ENCODE results near the gene ATP6V0A1.
"Not testable (repeated sequence)": the region's sequence is repeated elsewhere in the genome, so short reads cannot be mapped to it uniquely, and the experiment has no call there.

The ATP6V0A1 gene

GRCh38 chr17:42458497-42459255, at the start of gene ATP6V0A1:
ATP6V0A1 (plus strand) TSS chr17:42458878; CDS start chr17:42460895, 2,017 bp downstream.
- peak; percentile 55 to 86 (median 65) for DNase-seq (ENCODE audit: low read depth in 3 of 3, low spot score in 1 of 3)

- DNase-seq (ENCODE audit: low read depth in 3 of 3, low spot score in 1 of 3), result no peak
Measured at GRCh38 chr17:42409523-42410318, 49.0 kb upstream of the ATP6V0A1 start.

GRCh38 chr17:42410319-42410685, 48.4 kb upstream of the ATP6V0A1 start:
- DNase-seq (ENCODE audit: low read depth in 3 of 3, low spot score in 1 of 3), result no peak

- DNase-seq (ENCODE audit: low read depth in 3 of 3, low spot score in 1 of 3), result no peak
Measured at GRCh38 chr17:42411361-42411760, 47.3 kb upstream of the ATP6V0A1 start.

GRCh38 chr17:42411905-42412679, 46.6 kb upstream of the ATP6V0A1 start:
- no peak for DNase-seq (ENCODE audit: low read depth in 3 of 3, low spot score in 1 of 3)

GRCh38 chr17:42413464-42414040, 45.1 kb upstream of the ATP6V0A1 start:
- DNase-seq (ENCODE audit: low read depth in 3 of 3, low spot score in 1 of 3), result no peak

- DNase-seq (ENCODE audit: low read depth in 3 of 3, low spot score in 1 of 3), result peak in 1 of 3 donors; percentile 39
Measured at GRCh38 chr17:42414704-42415409, 43.8 kb upstream of the ATP6V0A1 start.

- not testable (repeated sequence) for DNase-seq (ENCODE audit: low read depth in 3 of 3, low spot score in 1 of 3)
Measured at GRCh38 chr17:42417981-42418380, 40.7 kb upstream of the ATP6V0A1 start.

GRCh38 chr17:42421136-42421506, 37.6 kb upstream of the ATP6V0A1 start:
- no peak for DNase-seq (ENCODE audit: low read depth in 3 of 3, low spot score in 1 of 3)

- DNase-seq (ENCODE audit: low read depth in 3 of 3, low spot score in 1 of 3), result no peak
Measured at GRCh38 chr17:42421507-42422338, 37.0 kb upstream of the ATP6V0A1 start.

GRCh38 chr17:42422412-42422957, 36.2 kb upstream of the ATP6V0A1 start:
- DNase-seq (ENCODE audit: low read depth in 3 of 3, low spot score in 1 of 3), result no peak

- DNase-seq (ENCODE audit: low read depth in 3 of 3, low spot score in 1 of 3), result no peak
Measured at GRCh38 chr17:42422958-42423712, 35.5 kb upstream of the ATP6V0A1 start, which contains the start of gene CAVIN1. CAVIN1 (minus strand) TSS chr17:42423256; CDS start chr17:42423097, 159 bp downstream.

GRCh38 chr17:42423766-42424165, 34.9 kb upstream of the ATP6V0A1 start:
- DNase-seq (ENCODE audit: low read depth in 3 of 3, low spot score in 1 of 3), result no peak

GRCh38 chr17:42424991-42425610, 33.6 kb upstream of the ATP6V0A1 start:
- no peak for DNase-seq (ENCODE audit: low read depth in 3 of 3, low spot score in 1 of 3)

GRCh38 chr17:42428141-42428944, 30.3 kb upstream of the ATP6V0A1 start:
- DNase-seq (ENCODE audit: low read depth in 3 of 3, low spot score in 1 of 3), result no peak

- no peak for DNase-seq (ENCODE audit: low read depth in 3 of 3, low spot score in 1 of 3)
Measured at GRCh38 chr17:42429726-42430447, 28.8 kb upstream of the ATP6V0A1 start.

GRCh38 chr17:42431758-42432161, 26.9 kb upstream of the ATP6V0A1 start:
- DNase-seq (ENCODE audit: low read depth in 3 of 3, low spot score in 1 of 3), result no peak
